ENCODE measurements around the gene GRB14. TPM values are rescaled to one million over a fixed set of nuclear protein-coding genes. Genes with fewer than 3 reads are reported as not detected.

Gene GRB14
- total RNA-seq, 1 experiment from 2014 or later = 18.4 TPM

GRCh38 chr2:164458792-164459191 lies 162.5 kb downstream of the GRB14 start:
- H3K9me3 Mint-ChIP-seq (ENCODE audit: low read depth, unreplicated experiment) = no peaks in the 10 kb centered on the region

DNA sequence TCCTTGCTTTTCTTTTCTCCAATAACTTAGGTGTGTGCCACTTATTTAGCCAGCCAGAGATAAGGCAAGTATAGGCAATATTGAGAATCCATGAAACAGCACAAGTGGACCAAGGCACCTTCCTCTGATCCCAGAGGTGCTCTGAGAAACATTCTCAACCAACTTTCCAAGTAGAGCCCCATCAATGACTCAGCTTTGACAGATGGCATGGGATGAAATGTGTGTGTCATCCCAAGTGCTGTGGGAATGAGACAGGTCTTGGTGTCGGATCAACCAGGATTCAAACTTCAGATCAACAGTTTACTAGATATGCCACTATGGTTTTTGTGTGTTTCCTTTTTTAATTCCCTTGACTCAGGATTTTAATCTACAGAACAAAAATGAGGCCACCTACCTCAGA lies 164.0 kb downstream of the GRB14 start:
- H3K36me3 Mint-ChIP-seq (ENCODE audit: insufficient read depth, unreplicated experiment) = no peaks in the 10 kb centered on the region
- BruUV-seq (replicated peaks) = no TSS peak
- CTCF ChIA-PET = interaction anchor here (0.5 kb wide), 1 partner anchor 94 kb away, joined by 3 read pairs; no protein-coding TSS in a partner anchor
- H3K4me1 Mint-ChIP-seq (ENCODE audit: low read depth, unreplicated experiment) = no peaks in the 10 kb centered on the region
- intact Hi-C loops (cut with micrococcal nuclease; ENCODE audit: unreplicated experiment) = no loop called here
- no peak overlapping the region for H3K4me3 Mint-ChIP-seq (ENCODE audit: low read depth, unreplicated experiment)
- H3K9me3 Mint-ChIP-seq (ENCODE audit: low read depth, unreplicated experiment) = no peaks in the 10 kb centered on the region
- no peak for TF ChIP-seq CTCF (IDR thresholded peaks at IDR 0.05; ENCODE audit: unreplicated experiment)
- DNase-seq = no peak
- H3K27ac Mint-ChIP-seq (ENCODE audit: unreplicated experiment) = no peak overlapping the region
- H3K27me3 Mint-ChIP-seq (ENCODE audit: unreplicated experiment) = peaks cover 9% of the 10 kb centered on the region

More at GRCh38 chr2:164458792-164459191, 162.5 kb downstream of the GRB14 start:
- no peak overlapping the region for H3K27ac Mint-ChIP-seq (ENCODE audit: unreplicated experiment)
- H3K27me3 Mint-ChIP-seq (ENCODE audit: unreplicated experiment) = peaks cover 9% of the 10 kb centered on the region
- TF ChIP-seq CTCF (IDR thresholded peaks at IDR 0.05; ENCODE audit: unreplicated experiment) = no peak
- no TSS peak for BruUV-seq (replicated peaks)
- H3K4me3 Mint-ChIP-seq (ENCODE audit: low read depth, unreplicated experiment) = no peak overlapping the region
- DNase-seq = no peak
- intact Hi-C loops (cut with micrococcal nuclease; ENCODE audit: unreplicated experiment) = no loop called here
- no peaks in the 10 kb centered on the region for H3K36me3 Mint-ChIP-seq (ENCODE audit: insufficient read depth, unreplicated experiment)
- H3K4me1 Mint-ChIP-seq (ENCODE audit: low read depth, unreplicated experiment) = no peaks in the 10 kb centered on the region
- CTCF ChIA-PET = no interaction called here

DNA sequence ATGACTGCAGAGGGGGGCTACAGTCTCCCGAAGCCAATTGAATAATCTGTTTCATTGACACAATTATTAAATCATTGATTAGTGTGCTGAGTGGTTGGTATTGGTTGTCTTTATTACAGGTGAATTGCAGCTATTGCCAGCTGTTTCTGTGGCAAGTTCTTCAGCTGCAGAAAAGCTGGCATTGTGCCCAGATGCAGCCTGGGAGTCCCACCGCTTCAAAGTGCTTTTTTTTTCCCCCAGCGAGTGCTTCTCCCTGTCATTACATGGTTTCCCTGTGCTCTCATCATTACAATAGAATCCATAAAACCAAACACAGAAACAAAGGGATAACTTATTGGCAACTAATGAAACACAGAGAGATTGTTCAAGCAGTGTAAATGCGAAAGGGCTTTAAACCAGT lies 164.7 kb downstream of the GRB14 start:
- no peaks in the 10 kb centered on the region for H3K4me1 Mint-ChIP-seq (ENCODE audit: low read depth, unreplicated experiment)
- no peak for TF ChIP-seq CTCF (IDR thresholded peaks at IDR 0.05; ENCODE audit: unreplicated experiment)
- H3K27me3 Mint-ChIP-seq (ENCODE audit: unreplicated experiment) = peaks cover 9% of the 10 kb centered on the region
- CTCF ChIA-PET = interaction anchor here (0.5 kb wide), 1 partner anchor 94 kb away, joined by 3 read pairs; no protein-coding TSS in a partner anchor
- H3K27ac Mint-ChIP-seq (ENCODE audit: unreplicated experiment) = no peak overlapping the region
- intact Hi-C loops (cut with micrococcal nuclease; ENCODE audit: unreplicated experiment) = no loop called here
- H3K9me3 Mint-ChIP-seq (ENCODE audit: low read depth, unreplicated experiment) = no peaks in the 10 kb centered on the region
- no TSS peak for BruUV-seq (replicated peaks)
- H3K4me3 Mint-ChIP-seq (ENCODE audit: low read depth, unreplicated experiment) = no peak overlapping the region
- no peak for DNase-seq
- no peaks in the 10 kb centered on the region for H3K36me3 Mint-ChIP-seq (ENCODE audit: insufficient read depth, unreplicated experiment)

- Mint-ChIP-seq H3K9me3 (ENCODE audit: low read depth, unreplicated experiment) (no peaks in the 10 kb centered on the region), H3K27me3 (ENCODE audit: unreplicated experiment) (no peaks in the 10 kb centered on the region), H3K4me3 (ENCODE audit: low read depth, unreplicated experiment) (no peak overlapping the region), H3K27ac (ENCODE audit: unreplicated experiment) (no peak overlapping the region), H3K4me1 (ENCODE audit: low read depth, unreplicated experiment) (no peaks in the 10 kb centered on the region), H3K36me3 (ENCODE audit: insufficient read depth, unreplicated experiment) (no peaks in the 10 kb centered on the region)
- intact Hi-C loops (cut with micrococcal nuclease; ENCODE audit: unreplicated experiment) = no loop called here
- DNase-seq = no peak
- CTCF ChIA-PET = no interaction called here
- no TSS peak for BruUV-seq (replicated peaks)
- TF ChIP-seq CTCF (IDR thresholded peaks at IDR 0.05; ENCODE audit: unreplicated experiment) = no peak
Observed at GRCh38 chr2:164453656-164454305, 167.5 kb downstream of the GRB14 start.
